GM19351 (cell line): Measurements from ENCODE around the gene SLC6A20.

ENCODE experiments used
- ATAC-seq: cut with Tn5 transposase; IDR thresholded peaks from one replicate; pipeline ENCODE4 v1.9.1; 2021; ENCODE audit warnings: mild to moderate bottlenecking, moderate library complexity; ENCODE audit not compliant: unreplicated experiment

Gene SLC6A20

GRCh38 chr3:45779746-45780735 is 16.3 kb downstream of the SLC6A20 start:
- no peak for ATAC-seq

- no peak for ATAC-seq
Observed at GRCh38 chr3:45778761-45779201, 17.6 kb downstream of the SLC6A20 start.

GRCh38 chr3:45777746-45778386 is 18.5 kb downstream of the SLC6A20 start:
- no peak for ATAC-seq

GRCh38 chr3:45777111-45777745 is 19.1 kb downstream of the SLC6A20 start:
- no peak for ATAC-seq

GRCh38 chr3:45776611-45777010 is 19.7 kb downstream of the SLC6A20 start:
- ATAC-seq, result no peak

GRCh38 chr3:45776301-45776595 is 20.1 kb downstream of the SLC6A20 start:
- no peak for ATAC-seq

GRCh38 chr3:45775571-45776300 is 20.6 kb downstream of the SLC6A20 start:
- ATAC-seq, result no peak

- ATAC-seq, result no peak
Observed at GRCh38 chr3:45774581-45775521, 21.5 kb downstream of the SLC6A20 start.

GRCh38 chr3:45773714-45774449 is 22.5 kb downstream of the SLC6A20 start:
- ATAC-seq, result no peak

GRCh38 chr3:45773072-45773471 is 23.3 kb downstream of the SLC6A20 start:
- ATAC-seq, result no peak

GRCh38 chr3:45772341-45773035 is 23.8 kb downstream of the SLC6A20 start:
- ATAC-seq, result no peak

- no peak for ATAC-seq
Observed at GRCh38 chr3:45771831-45772230, 24.5 kb downstream of the SLC6A20 start.

- ATAC-seq, result no peak
Observed at GRCh38 chr3:45771166-45771775, 25.1 kb downstream of the SLC6A20 start.

GRCh38 chr3:45765958-45766357 is 30.4 kb downstream of the SLC6A20 start:
- no peak for ATAC-seq

- no peak for ATAC-seq
Observed at GRCh38 chr3:45765266-45765851, 31.0 kb downstream of the SLC6A20 start.

- ATAC-seq, result no peak
Observed at GRCh38 chr3:45763303-45763675, 33.0 kb downstream of the SLC6A20 start.

- ATAC-seq, result no peak
Observed at GRCh38 chr3:45762647-45763302, 33.6 kb downstream of the SLC6A20 start.
